WTC11 (cell line): ENCODE data around the gene GTF2I. TPM values are rescaled to one million over a fixed set of nuclear protein-coding genes. Genes with fewer than 3 reads are reported as not detected.
"Not testable (repeated sequence)": the region's sequence is repeated elsewhere in the genome, so short reads cannot be mapped to it uniquely, and the experiment has no call there.

Experiments used
- ATAC-seq: fragments of 200-7000 bp; cut with Tn5 transposase; 2 replicates; pipeline ENCODE4 v1.10.0; 2021; ENCODE audit warnings: mild to moderate bottlenecking, moderate library complexity
- CTCF ChIA-PET: fragments of 300-600 bp; sonication (Branson Sonifier 250); formaldehyde crosslinking; loops from one replicate; lab custom pipeline; 2021; ENCODE audit warnings: antibody characterized with exemption; lab: Charles Lee
- POLR2A ChIA-PET: fragments of 350-600 bp; sonication (Branson Sonifier 250); formaldehyde crosslinking; loops from one replicate; lab custom pipeline; 2021; ENCODE audit warnings: antibody characterized with exemption; lab: Charles Lee
- DNase-seq: peaks from one replicate; pipeline ENCODE4 v3.0.0; 2021; ENCODE audit warnings: low spot score
- H3K27ac Mint-ChIP-seq: 2 replicates; pipeline ENCODE4 v1.8.0; 2021; ENCODE audit warnings: mixed read lengths
- H3K27me3 Mint-ChIP-seq: 2 replicates; pipeline ENCODE4 v1.8.0; 2021; ENCODE audit warnings: low read depth, mild to moderate bottlenecking, moderate library complexity, mixed read lengths
- H3K36me3 Mint-ChIP-seq: 2 replicates; pipeline ENCODE4 v1.8.0; 2021; ENCODE audit warnings: mixed read lengths
- H3K4me1 Mint-ChIP-seq: 2 replicates; pipeline ENCODE4 v1.8.0; 2022; ENCODE audit warnings: mixed read lengths
- H3K4me3 Mint-ChIP-seq: 2 replicates; pipeline ENCODE4 v1.8.0; 2021; ENCODE audit warnings: mild to moderate bottlenecking, moderate library complexity, mixed read lengths
- H3K9me3 Mint-ChIP-seq: 2 replicates; pipeline ENCODE4 v1.8.0; 2021; ENCODE audit warnings: mixed read lengths
- total RNA-seq: library from RNA; stranded (reverse); gene quantifications from 3 replicates; pipeline ENCODE4 v1.2.3, GENCODE V29; 2021

The GTF2I gene
- total RNA-seq, 1 experiment from 2014 or later, result 308 TPM

DNA sequence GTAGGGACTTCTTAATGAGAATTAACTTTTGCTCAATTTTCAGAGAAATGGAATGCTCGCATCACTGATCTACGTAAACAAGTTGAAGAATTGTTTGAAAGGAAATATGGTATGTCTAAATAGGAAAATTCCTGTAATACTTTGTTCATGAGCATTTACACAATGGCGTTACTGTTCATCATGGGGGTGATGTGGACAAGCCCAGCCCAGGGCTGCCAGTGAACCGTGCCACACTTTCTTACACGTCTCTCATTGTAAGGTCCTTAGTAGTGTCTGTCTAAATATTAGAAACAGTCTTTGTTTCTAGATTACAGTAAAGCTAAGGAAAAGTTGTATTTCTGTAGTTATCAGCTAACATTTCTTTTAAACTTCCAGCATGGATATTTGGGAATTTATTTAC lies 72.7 kb downstream of the GTF2I start:
- H3K4me3 Mint-ChIP-seq, H3K27ac Mint-ChIP-seq, POLR2A ChIA-PET, H3K9me3 Mint-ChIP-seq, DNase-seq, CTCF ChIA-PET, H3K4me1 Mint-ChIP-seq, ATAC-seq, H3K27me3 Mint-ChIP-seq: not testable (repeated sequence)
- peaks cover 18% of the 10 kb centered on the region for H3K36me3 Mint-ChIP-seq

DNA sequence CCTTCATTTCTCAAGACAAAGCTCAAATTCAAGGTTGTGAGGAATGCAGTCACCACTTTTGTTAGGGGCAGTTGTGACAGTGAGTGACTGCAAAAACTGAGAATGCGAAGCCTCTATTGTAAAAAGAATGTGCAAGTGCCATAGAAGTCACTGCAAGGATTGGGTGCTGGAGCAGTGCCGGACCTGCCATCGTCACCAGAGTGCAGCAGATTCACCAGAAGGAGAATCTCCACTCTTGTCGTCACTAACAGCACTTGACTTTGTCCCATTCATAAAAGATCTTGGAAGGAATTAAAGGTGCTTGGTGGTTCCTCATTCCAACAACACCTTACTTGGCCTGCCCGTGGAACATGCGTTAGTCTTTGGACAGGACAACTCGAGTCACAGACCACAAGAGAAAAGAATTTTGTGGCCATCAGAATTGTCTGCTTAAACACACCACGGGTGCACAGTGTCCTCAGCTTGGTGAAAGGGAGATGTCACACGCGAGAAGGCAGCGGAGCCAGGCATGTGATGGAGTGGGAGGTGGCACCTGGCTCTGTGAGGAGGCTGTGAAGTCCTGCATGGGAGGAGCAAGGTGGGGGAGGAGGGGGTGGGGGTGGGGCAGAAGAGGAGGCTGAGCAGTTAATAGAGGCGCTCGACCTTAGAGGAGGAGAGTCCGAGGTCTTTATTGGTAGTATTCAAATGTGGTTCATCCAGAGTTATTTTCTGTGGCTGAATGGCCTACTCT lies 82.6 kb downstream of the GTF2I start:
- H3K36me3 Mint-ChIP-seq, H3K4me3 Mint-ChIP-seq, CTCF ChIA-PET, ATAC-seq, H3K9me3 Mint-ChIP-seq, H3K27me3 Mint-ChIP-seq, H3K4me1 Mint-ChIP-seq, H3K27ac Mint-ChIP-seq, POLR2A ChIA-PET, DNase-seq: not testable (repeated sequence)

DNA sequence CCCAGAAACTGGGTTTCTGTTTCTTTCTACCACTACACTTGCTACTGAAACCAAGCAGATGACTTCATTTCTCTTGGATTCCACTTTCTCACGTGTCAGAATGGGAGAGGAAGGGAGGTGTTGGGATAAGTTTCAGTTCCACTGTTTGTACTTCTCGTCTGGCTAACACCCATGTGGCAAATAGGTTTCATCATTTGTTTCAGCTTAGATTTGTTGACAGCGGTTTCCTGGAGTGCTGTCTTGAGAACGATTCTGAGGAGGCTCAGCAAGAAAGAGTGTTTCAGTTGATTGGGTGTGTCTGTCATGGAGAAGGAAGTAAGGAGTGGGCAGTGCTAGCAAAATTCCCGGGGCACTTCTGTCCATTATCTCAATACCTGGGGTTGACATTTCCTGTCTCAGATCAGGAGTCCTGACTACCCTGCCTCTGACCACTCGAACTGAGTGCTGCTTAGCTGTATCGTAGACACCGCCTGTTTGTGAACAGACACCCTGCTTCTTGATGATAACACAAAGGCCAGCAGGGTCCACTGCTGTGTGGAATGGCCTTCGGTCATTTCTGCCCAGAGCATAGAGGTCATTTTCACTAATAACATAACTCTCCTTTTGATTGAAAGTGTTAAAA lies 86.5 kb downstream of the GTF2I start:
- POLR2A ChIA-PET, H3K9me3 Mint-ChIP-seq, H3K4me1 Mint-ChIP-seq, DNase-seq, CTCF ChIA-PET, H3K4me3 Mint-ChIP-seq, H3K27ac Mint-ChIP-seq, ATAC-seq, H3K27me3 Mint-ChIP-seq, H3K36me3 Mint-ChIP-seq: not testable (repeated sequence)

DNA sequence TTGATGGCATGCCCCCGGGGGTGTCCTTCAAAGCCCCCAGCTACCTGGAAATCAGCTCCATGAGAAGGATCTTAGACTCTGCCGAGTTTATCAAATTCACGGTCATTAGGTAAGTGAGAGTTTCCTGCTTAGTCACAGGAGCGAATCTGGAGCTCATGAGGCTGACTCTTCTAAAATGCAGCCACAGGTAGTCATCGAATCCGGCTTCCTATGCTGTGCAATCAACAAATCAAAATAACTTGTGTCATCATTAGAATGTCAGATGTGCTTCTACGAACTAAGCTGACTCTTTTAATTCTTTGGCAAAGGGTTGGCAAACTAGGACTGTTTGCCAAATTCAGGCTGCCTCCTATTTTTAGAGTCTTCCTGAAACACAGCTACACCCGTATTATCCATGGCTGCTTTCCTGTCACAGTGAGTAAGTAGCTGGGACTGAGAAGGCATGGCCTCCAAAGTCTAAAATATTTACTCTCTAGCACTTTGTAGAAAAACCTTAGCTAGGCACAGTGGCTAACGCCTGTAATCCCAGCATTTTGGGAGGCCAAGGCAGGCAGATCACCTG lies 96.5 kb downstream of the GTF2I start:
- ATAC-seq, H3K9me3 Mint-ChIP-seq, H3K4me3 Mint-ChIP-seq, H3K27ac Mint-ChIP-seq, POLR2A ChIA-PET, H3K4me1 Mint-ChIP-seq, DNase-seq, H3K36me3 Mint-ChIP-seq, CTCF ChIA-PET, H3K27me3 Mint-ChIP-seq: not testable (repeated sequence)

DNA sequence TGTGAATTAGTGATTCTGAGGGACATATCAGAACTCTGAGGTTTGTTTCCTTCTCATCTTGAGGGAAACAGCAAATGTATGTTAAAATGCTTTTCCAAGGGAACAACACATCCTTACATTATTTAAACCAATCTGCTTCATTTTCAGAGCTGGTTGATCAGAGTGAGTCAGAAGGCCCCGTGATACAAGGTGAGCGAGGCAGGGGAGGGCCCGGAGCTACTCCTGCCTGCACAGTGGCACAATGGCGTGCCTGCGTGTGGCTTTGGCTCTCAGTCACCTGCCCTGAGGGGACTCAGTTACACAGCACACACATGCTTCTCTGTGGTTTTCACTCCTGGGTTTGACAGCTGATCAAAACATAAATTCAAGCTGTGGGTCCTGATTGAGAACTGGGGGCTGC lies 99.2 kb downstream of the GTF2I start:
- not testable (repeated sequence) for ATAC-seq, H3K36me3 Mint-ChIP-seq, DNase-seq

DNA sequence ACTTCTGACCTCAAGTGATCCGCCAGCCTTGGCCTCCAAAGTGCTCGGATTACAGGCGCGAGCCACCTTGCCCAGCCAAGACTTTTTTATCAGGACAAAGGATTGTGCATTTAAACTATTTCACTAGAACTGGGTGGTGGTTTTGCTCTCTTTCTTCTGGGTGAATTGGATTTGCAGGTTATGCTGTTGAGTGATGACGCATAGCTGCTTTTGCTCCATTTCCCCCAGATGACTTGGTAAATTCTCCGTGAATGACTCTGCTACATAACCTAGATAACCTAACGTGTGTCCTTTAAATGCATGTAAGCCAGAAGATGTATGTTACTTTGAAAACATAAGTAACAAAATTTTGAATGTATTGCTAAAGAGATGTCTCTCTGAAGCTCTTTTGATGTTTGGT lies 100.8 kb downstream of the GTF2I start:
- H3K9me3 Mint-ChIP-seq, ATAC-seq, H3K4me1 Mint-ChIP-seq, H3K4me3 Mint-ChIP-seq, H3K36me3 Mint-ChIP-seq, POLR2A ChIA-PET, H3K27ac Mint-ChIP-seq, DNase-seq, H3K27me3 Mint-ChIP-seq, CTCF ChIA-PET: not testable (repeated sequence)

More for the DNA sequence above, 99.2 kb downstream of the GTF2I start:
- H3K4me1 Mint-ChIP-seq, H3K9me3 Mint-ChIP-seq, H3K27me3 Mint-ChIP-seq, H3K27ac Mint-ChIP-seq, CTCF ChIA-PET, POLR2A ChIA-PET, H3K4me3 Mint-ChIP-seq: not testable (repeated sequence)

DNA sequence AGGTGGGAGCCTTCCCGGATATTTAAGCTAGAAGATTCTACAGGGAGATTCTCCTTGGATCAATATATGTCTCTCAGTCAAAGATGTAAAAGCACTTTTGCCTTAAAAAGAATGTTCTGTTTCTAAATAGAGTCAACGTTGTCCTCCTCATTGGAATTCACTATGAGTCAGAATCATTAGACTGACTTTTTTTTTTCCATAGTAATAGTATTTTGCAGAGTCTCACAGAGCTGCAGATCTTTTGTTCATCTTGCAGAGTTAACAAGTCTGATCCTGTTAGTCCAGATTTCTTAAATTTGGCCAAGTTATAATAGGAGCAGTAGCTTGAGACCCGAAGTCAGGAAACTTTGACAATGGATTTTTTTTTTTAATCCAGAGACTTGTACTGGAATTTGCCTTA lies 101.5 kb downstream of the GTF2I start:
- H3K27ac Mint-ChIP-seq, DNase-seq, CTCF ChIA-PET, H3K36me3 Mint-ChIP-seq, H3K4me1 Mint-ChIP-seq, H3K27me3 Mint-ChIP-seq, H3K4me3 Mint-ChIP-seq, H3K9me3 Mint-ChIP-seq, ATAC-seq, POLR2A ChIA-PET: not testable (repeated sequence)

DNA sequence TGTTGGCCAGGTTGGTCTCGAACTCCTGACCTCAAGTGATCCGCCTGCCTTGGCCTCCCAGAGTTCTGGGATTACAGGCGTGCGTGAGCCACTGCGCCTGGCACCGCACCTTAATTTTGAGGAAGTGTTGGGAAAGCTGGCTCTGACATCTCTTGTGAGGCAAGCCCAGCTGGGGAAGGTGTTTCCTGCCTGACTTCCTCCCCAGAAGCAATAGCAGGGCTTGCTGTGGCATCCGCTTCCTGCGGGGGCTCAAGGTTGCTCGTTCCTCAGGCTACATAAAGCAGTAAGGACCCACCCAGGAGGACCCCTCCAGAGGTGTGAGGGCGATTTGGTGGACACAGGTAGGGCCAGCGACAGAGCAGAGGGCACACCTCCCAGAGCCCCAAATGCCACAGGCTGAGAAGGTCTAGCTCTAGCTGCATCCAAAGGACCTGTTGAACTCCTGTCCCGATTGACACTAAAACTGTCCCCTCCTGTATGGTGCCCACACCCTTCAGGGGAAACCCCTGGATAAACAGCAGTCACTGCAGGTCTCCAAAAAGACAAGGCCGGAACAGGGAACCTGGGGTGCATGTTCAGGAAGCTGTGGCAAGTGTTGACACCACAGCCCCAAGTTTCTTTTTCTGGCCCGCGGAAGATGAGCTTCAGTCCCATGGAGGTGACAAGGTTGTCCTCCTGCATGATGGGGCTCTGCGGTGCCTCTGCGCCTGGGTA lies 107.8 kb downstream of the GTF2I start:
- DNase-seq, H3K27me3 Mint-ChIP-seq, H3K36me3 Mint-ChIP-seq, H3K27ac Mint-ChIP-seq, H3K9me3 Mint-ChIP-seq, H3K4me3 Mint-ChIP-seq, H3K4me1 Mint-ChIP-seq, CTCF ChIA-PET, ATAC-seq, POLR2A ChIA-PET: not testable (repeated sequence)

DNA sequence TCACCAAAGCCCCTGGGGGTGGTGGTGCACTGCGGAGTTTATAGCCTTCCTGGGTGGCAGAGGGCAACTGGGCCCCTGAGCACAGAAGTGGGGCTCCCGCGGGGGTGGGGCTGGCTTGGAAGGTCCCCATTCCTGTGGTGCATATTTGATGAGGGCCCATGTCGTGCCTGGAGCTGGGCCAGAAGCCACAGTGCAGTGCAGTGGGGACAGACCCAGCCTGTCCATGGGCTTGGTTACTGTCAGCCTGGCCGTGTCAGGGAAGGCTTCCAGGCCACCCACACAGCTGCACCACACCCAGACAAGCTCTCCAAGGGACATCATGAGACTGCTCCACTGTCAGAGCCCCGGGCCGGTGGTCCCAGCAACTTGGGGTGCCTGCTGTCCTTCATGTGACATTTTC lies 109.0 kb downstream of the GTF2I start:
- H3K27me3 Mint-ChIP-seq, H3K27ac Mint-ChIP-seq, H3K36me3 Mint-ChIP-seq, H3K4me1 Mint-ChIP-seq, DNase-seq, H3K4me3 Mint-ChIP-seq, POLR2A ChIA-PET, CTCF ChIA-PET, ATAC-seq, H3K9me3 Mint-ChIP-seq: not testable (repeated sequence)

DNA sequence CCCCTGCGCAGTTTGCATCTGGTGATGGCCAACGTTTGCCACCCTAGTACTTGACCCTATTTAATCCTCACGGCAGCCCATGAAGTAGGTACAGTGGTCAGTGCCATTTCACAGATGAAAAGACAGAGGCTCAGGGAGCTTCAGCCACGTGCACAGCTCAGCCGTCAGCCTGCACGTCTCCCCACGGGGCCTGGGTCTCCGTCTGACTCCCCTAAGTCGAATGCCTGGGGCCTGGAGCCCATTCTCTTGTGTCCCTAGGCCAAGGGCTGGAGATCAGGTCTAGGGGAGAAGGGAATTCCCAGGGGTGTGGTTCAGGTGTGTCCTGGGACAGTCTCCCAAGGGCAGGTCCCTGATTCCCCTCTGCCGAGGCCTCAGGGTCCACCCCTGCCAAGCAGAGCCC lies 109.5 kb downstream of the GTF2I start:
- ATAC-seq, H3K27ac Mint-ChIP-seq, DNase-seq, POLR2A ChIA-PET, H3K27me3 Mint-ChIP-seq, H3K9me3 Mint-ChIP-seq, H3K4me3 Mint-ChIP-seq, H3K4me1 Mint-ChIP-seq, H3K36me3 Mint-ChIP-seq, CTCF ChIA-PET: not testable (repeated sequence)

DNA sequence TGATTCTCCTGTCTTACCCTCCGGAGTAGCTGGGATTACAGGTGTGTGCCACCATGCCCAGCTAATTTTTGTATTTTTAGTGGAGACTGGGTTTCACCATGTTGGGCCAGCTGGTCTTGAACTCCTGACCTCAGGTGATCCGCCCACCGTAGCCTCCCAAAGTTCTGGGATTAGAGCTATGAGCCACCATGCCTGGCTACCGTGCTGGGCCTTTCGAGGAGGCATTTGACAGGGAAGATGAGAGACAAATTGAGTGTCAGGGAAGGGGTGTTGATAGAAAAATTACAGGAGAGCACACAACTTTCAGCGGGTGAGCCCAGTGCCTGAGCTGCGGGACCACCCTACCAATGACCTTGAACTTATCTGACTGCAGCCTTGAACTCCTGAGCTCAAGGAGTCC lies 112.5 kb downstream of the GTF2I start:
- CTCF ChIA-PET, H3K9me3 Mint-ChIP-seq, ATAC-seq, H3K36me3 Mint-ChIP-seq, H3K4me3 Mint-ChIP-seq, POLR2A ChIA-PET, H3K27me3 Mint-ChIP-seq, H3K27ac Mint-ChIP-seq, DNase-seq, H3K4me1 Mint-ChIP-seq: not testable (repeated sequence)

DNA sequence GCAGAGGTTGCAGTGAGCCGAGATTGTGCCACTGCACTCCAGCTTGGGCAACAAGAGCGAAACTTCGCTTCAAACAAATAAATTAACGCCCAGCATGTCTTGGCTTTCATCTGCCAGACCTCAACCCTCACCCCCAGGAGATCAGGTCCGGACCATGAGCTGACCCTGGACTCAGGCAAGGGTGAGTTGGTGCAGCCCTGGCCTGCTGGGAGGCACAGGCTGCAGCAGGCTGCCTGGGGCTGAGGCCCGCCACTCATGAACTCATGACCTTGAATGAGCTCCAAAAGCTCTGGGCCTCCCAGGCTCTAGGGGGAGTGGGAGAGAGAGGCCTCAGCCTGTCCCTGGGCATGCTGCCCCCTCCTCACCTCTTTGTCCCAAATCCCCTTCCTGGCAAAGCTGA lies 114.6 kb downstream of the GTF2I start:
- H3K27me3 Mint-ChIP-seq, POLR2A ChIA-PET, H3K27ac Mint-ChIP-seq, CTCF ChIA-PET, H3K4me3 Mint-ChIP-seq, H3K9me3 Mint-ChIP-seq, H3K4me1 Mint-ChIP-seq, H3K36me3 Mint-ChIP-seq: not testable (repeated sequence)
- ATAC-seq, result peak; percentile 86
- peak; percentile 23 for DNase-seq
